Smooth muscle cell (in vitro differentiated cells): ENCODE measurements around the gene ZNF584. TPM values are rescaled to one million over a fixed set of nuclear protein-coding genes. Genes with fewer than 3 reads are reported as not detected.

Experiments used
- DNase-seq: peaks from one replicate; lab custom pipeline; 2025; ENCODE audit not compliant: unreplicated experiment; lab: John Stamatoyannopoulos, UW
- H2AFZ ChIP-seq: fragments of 200-600 bp; sonication (generic); 2 replicates; pipeline ENCODE4 v1.6.0; 2016; ENCODE audit warnings: antibody characterized with exemption, low read depth, mild to moderate bottlenecking
- H3F3A ChIP-seq: fragments of 200-600 bp; sonication (generic); 2 replicates; pipeline ENCODE4 v1.6.0; 2017; ENCODE audit warnings: antibody characterized with exemption, low read depth
- H3K27ac ChIP-seq: fragments of 200-600 bp; sonication (generic); 2 replicates; pipeline ENCODE4 v1.5.1; 2016; ENCODE audit warnings: low read depth, mild to moderate bottlenecking
- H3K27me3 ChIP-seq: fragments of 200-600 bp; sonication (generic); 2 replicates; pipeline ENCODE4 v1.6.1; 2016; ENCODE audit warnings: low read depth, mild to moderate bottlenecking
- H3K36me3 ChIP-seq: fragments of 200-600 bp; sonication (generic); 2 replicates; pipeline ENCODE4 v1.5.1; 2016; ENCODE audit warnings: low read depth
- H3K4me1 ChIP-seq: fragments of 200-600 bp; sonication (generic); 2 replicates; pipeline ENCODE4 v1.5.1; 2016; ENCODE audit warnings: low read depth
- H3K4me2 ChIP-seq: fragments of 200-600 bp; sonication (generic); 2 replicates; pipeline ENCODE4 v1.6.0; 2016; ENCODE audit warnings: mild to moderate bottlenecking
- H3K4me3 ChIP-seq: fragments of 200-600 bp; sonication (generic); 2 replicates; pipeline ENCODE4 v1.5.1; 2016; ENCODE audit warnings: mild to moderate bottlenecking
- H3K79me2 ChIP-seq: fragments of 200-600 bp; sonication (generic); 2 replicates; pipeline ENCODE4 v1.6.0; 2016; ENCODE audit warnings: low read depth, mild to moderate bottlenecking
- H3K9ac ChIP-seq: fragments of 200-600 bp; sonication (generic); 2 replicates; pipeline ENCODE4 v1.6.0; 2016; ENCODE audit warnings: low read depth
- H3K9me3 ChIP-seq: fragments of 200-600 bp; sonication (generic); replicated peaks from 2 replicates; pipeline ENCODE4 v1.5.1; 2016; ENCODE audit warnings: low read depth
- H4K20me1 ChIP-seq: fragments of 200-600 bp; sonication (generic); 2 replicates; pipeline ENCODE4 v1.6.0; 2016; ENCODE audit warnings: low read depth
- CTCF ChIP-seq: fragments of 200-600 bp; sonication (generic); IDR thresholded peaks from 2 replicates; pipeline ENCODE4 v1.5.1; 2017; ENCODE audit warnings: borderline replicate concordance, mild to moderate bottlenecking, antibody characterized with exemption; ENCODE audit not compliant: insufficient read depth, poor library complexity, severe bottlenecking
- WGBS: methylation state at CpG from one replicate; pipeline ENCODE4 v1.1.7; 2016; ENCODE audit warnings: low lambda C conversion rate; 5-methylcytosine and 5-hydroxymethylcytosine counted together
- polyA plus RNA-seq: library from polyadenylated mRNA; unstranded; fragments of >200 nt; fragmentation: Nextera tagmentation; extraction: Ambion mirVana; gene quantifications from 2 replicates; pipeline ENCODE4 v1.2.1, GENCODE V29; 2016
- total RNA-seq: library from RNA; depleted of rRNA; stranded (reverse); fragments of >200 nt; gene quantifications from 2 replicates; pipeline ENCODE4 v1.2.3, GENCODE V29; 2014

The ZNF584 gene
- total and polyA plus RNA-seq, 2 experiments from 2014 or later = 5.0 to 12.7 TPM

DNA sequence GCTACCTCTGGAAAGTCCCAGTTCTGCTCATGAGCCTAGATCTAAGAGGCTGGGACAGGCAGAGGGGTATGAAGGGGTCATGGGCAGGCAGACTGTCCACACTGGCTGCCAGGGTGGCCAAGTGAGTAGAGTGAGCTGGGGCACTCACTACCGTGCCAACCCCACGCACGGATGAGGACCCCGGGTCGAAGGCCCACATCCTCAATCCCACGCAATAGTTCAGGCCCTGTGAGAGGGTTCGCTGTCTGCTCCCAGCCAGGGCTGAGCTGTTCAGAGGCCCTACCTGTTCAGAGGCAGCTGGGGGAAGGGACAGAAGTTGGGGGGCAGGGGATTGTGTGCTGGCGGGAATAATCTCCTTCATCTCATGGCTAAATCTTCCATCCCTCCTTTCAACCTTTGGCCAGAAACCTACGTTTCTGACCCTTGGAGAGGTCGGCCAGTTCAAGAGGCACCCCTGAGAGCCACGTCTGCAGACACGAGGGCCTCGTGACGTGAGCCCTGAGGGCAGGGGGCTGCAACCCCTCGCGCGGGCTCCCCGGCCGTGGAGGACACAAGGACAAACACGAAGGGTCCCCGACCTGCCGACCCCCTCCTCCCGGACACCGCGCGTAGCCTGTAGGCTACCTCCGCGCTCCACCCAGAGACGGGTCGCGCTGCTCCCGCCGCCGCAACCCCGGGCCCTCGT, 22.4 kb upstream of the ZNF584 start:
- peaks cover 20% of the 10 kb centered on the region for H3K4me1 ChIP-seq
- peaks cover 36% of the 10 kb centered on the region for H4K20me1 ChIP-seq
- peak overlapping the region; percentile 88 for H3K9ac ChIP-seq
- peaks cover 51% of the 10 kb centered on the region for H3K79me2 ChIP-seq
- H3K4me2 ChIP-seq = peak overlapping the region; percentile 99
- no peaks in the 10 kb centered on the region for H3K27me3 ChIP-seq
- no peaks in the 10 kb centered on the region for H3K36me3 ChIP-seq
- TF ChIP-seq CTCF = no peak
- no peaks in the 10 kb centered on the region for H3K9me3 ChIP-seq
- 19% methylated on average over 33 of the region's 36 CpGs for WGBS
- H2AFZ ChIP-seq = peak overlapping the region; percentile 81
- H3F3A ChIP-seq = no peaks in the 10 kb centered on the region
- H3K27ac ChIP-seq = peak overlapping the region; percentile 91
- peak overlapping the region; percentile 68 for H3K4me3 ChIP-seq
- no peak for DNase-seq

DNA sequence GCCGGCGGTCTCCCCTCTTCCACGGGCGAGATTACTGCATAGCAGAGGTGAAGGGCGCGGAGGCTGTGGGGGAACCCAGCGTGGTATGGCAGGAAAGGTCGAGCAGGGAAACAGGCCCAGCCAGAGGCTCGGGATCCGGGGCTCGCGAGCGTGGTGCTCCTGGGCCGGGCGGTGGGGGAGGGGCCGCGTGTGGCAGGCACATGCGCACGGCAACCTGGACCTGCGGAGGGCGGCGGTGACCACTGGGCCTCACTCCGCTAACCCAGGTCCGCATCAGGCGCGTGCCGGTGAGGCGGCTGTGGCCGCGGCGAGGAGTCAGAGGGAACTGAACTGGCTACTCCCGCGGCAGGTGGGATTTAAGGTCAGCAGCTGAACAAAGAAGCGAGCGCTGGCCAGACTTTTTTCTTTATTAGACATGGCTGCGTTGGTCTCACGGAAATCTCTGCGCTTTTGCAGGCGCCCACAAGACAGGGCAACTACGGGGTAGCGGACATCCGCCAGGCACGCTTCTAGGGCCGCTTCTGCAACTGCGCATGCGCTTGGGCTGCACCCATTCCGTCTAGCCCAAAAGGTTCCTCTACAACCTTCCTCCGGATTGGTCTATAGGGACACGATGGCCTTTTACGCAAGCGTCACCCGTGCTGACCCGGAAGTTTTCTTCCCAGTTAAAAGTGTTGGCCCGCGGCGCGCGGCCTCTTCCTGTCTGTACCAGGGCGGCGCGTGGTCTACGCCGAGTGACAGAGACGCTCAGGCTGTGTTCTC, 21.7 kb upstream of the ZNF584 start, which contains the start of gene RPS5:
Gene RPS5, plus strand, starts transcription at position 694 of the 762 bp plus-strand sequence. CDS start 869 bp downstream, outside the sequence.
- WGBS = under 1% methylated on average over 60 of the region's 64 CpGs
- peaks cover 52% of the 10 kb centered on the region for H3K79me2 ChIP-seq
- H3K4me1 ChIP-seq = peaks cover 17% of the 10 kb centered on the region
- peak within 1 kb of the TSS; percentile 99 for H3K4me2 ChIP-seq
- H3K9ac ChIP-seq = peak within 1 kb of the TSS; percentile 88
- no peaks in the 10 kb centered on the region for H3K9me3 ChIP-seq
- no peak for TF ChIP-seq CTCF
- peak; percentile 76 for DNase-seq
- peak within 1 kb of the TSS; percentile 68 for H3K4me3 ChIP-seq
- peak within 1 kb of the TSS; percentile 81 for H2AFZ ChIP-seq
- H3K27ac ChIP-seq = peak within 1 kb of the TSS; percentile 91
- no peaks in the 10 kb centered on the region for H3F3A ChIP-seq
- peaks cover 43% of the 10 kb centered on the region for H4K20me1 ChIP-seq
- H3K36me3 ChIP-seq = no peaks in the 10 kb centered on the region
- no peaks in the 10 kb centered on the region for H3K27me3 ChIP-seq

- peak overlapping the region; percentile 68 for H3K4me3 ChIP-seq
- H3K4me1 ChIP-seq = peaks cover 17% of the 10 kb centered on the region
- H3K4me2 ChIP-seq = peak overlapping the region; percentile 99
- peak overlapping the region; percentile 91 for H3K27ac ChIP-seq
- no peaks in the 10 kb centered on the region for H3K9me3 ChIP-seq
- TF ChIP-seq CTCF = no peak
- H3K79me2 ChIP-seq = peaks cover 55% of the 10 kb centered on the region
- no peak for DNase-seq
- H3K36me3 ChIP-seq = no peaks in the 10 kb centered on the region
- peak overlapping the region; percentile 88 for H3K9ac ChIP-seq
- no peaks in the 10 kb centered on the region for H3K27me3 ChIP-seq
- H4K20me1 ChIP-seq = peaks cover 51% of the 10 kb centered on the region
- no peaks in the 10 kb centered on the region for H3F3A ChIP-seq
- 9% methylated on average over 39 of the region's 39 CpGs for WGBS
- no peak overlapping the region for H2AFZ ChIP-seq
These were observed 20.9 kb upstream of the ZNF584 start for GRCh38 chr19:58387338-58388174.
